GM12878 (cell line): ENCODE results near the gene COL23A1. TPM values are rescaled to one million over a fixed set of nuclear protein-coding genes. Genes with fewer than 3 reads are reported as not detected.

Experiments
- ATAC-seq: fragments of 200-7000 bp; cut with Tn5 transposase; 3 replicates; pipeline ENCODE4 v1.9.1; 2020; ENCODE audit warnings: mild to moderate bottlenecking, moderate library complexity
- BruUV-seq: library from RNA; stranded (reverse); fragments of 400-500 nt; replicated peaks from 2 replicates; lab custom pipeline; 2021; lab: Mats Ljungman, UMichigan
- CTCF ChIA-PET: fragments of 300-600 bp; sonication (Branson Sonifier 250); formaldehyde crosslinking; extraction: SDS; loops from one replicate; lab custom pipeline; 2021; ENCODE audit warnings: inconsistent platforms; lab: Yijun Ruan, JAX
- POLR2A ChIA-PET: fragments of 350-600 bp; formaldehyde crosslinking; extraction: SDS; loops from one replicate; lab custom pipeline; 2021; ENCODE audit warnings: inconsistent platforms; lab: Charles Lee
- RAD21 ChIA-PET: fragments of 300-600 bp; sonication (Branson Sonifier 250); formaldehyde crosslinking; loops from one replicate; lab custom pipeline; 2023; ENCODE audit warnings: antibody characterized with exemption; ENCODE audit not compliant: unreplicated experiment; lab: Charles Lee
- SMC1A ChIA-PET: fragments of 300-600 bp; sonication (Branson Sonifier 250); formaldehyde crosslinking; loops from one replicate; lab custom pipeline; 2023; ENCODE audit not compliant: unreplicated experiment, uncharacterized antibody; lab: Charles Lee
- DNase-seq: peaks from one replicate; pipeline ENCODE4 v3.0.0-alpha.2; 2011; ENCODE audit warnings: low read depth, low spot score
- FAIRE-seq: peaks from 3 replicates; lab custom pipeline; 2011; peaks lifted over from hg19 to GRCh38; lab: Jason Lieb, UNC
- H2AFZ ChIP-seq: 2 replicates; pipeline ENCODE4 v1.6.0; 2011; ENCODE audit warnings: low read depth, low read length, control low read depth; ENCODE audit not compliant: control insufficient read depth
- H3K27ac ChIP-seq: 2 replicates; pipeline ENCODE4 v1.5.1; 2011; ENCODE audit warnings: control low read depth; ENCODE audit not compliant: control insufficient read depth, insufficient read depth
- H3K27me3 ChIP-seq, 2 experiments: replicated peaks in 1 of 2; 2 replicates each; pipeline versions ENCODE4 v1.6.0 to v1.6.1; 2011; ENCODE audit warnings: low read length in 1 of 2; ENCODE audit not compliant: control insufficient read depth in 2 of 2, insufficient read depth in 2 of 2
- H3K36me3 ChIP-seq, 2 experiments: 2 replicates each; pipeline ENCODE4 v1.5.1; 2011; ENCODE audit warnings: low read length in 1 of 2; ENCODE audit not compliant: control insufficient read depth in 2 of 2, insufficient read depth in 2 of 2
- H3K4me1 ChIP-seq: 2 replicates; pipeline ENCODE4 v1.6.1; 2011; ENCODE audit warnings: mild to moderate bottlenecking, low read length, moderate library complexity, mixed read lengths; ENCODE audit not compliant: control insufficient read depth, insufficient read depth
- H3K4me2 ChIP-seq: 2 replicates; pipeline ENCODE4 v1.6.0; 2011; ENCODE audit warnings: control low read depth; ENCODE audit not compliant: control insufficient read depth, insufficient read depth
- H3K4me3 ChIP-seq: fragments of 200-600 bp; sonication (generic); 2 replicates; pipeline ENCODE4 v1.5.1; 2016
- H3K79me2 ChIP-seq: 2 replicates; pipeline ENCODE4 v1.6.0; 2011; ENCODE audit warnings: low read length; ENCODE audit not compliant: control insufficient read depth, insufficient read depth
- H3K9ac ChIP-seq: 2 replicates; pipeline ENCODE4 v1.8.0; 2011; ENCODE audit warnings: low read length, control low read depth, mixed read lengths; ENCODE audit not compliant: control insufficient read depth, insufficient read depth
- H3K9me3 ChIP-seq: replicated peaks from 3 replicates; pipeline ENCODE4 v1.5.1; 2011; ENCODE audit warnings: mild to moderate bottlenecking, low read length; ENCODE audit not compliant: control insufficient read depth, insufficient read depth
- H4K20me1 ChIP-seq: 2 replicates; pipeline ENCODE4 v1.6.0; 2011; ENCODE audit not compliant: control insufficient read depth, insufficient read depth
- ATF2 ChIP-seq: IDR thresholded peaks from 2 replicates; pipeline ENCODE4 v1.6.1; 2012; ENCODE audit warnings: low read length, inconsistent platforms
- ATF7 ChIP-seq: fragments of 450-650 bp; IDR thresholded peaks from 2 replicates; pipeline ENCODE4 v1.6.1; 2016; ENCODE audit warnings: low read depth, mild to moderate bottlenecking
- BCL11A ChIP-seq: IDR thresholded peaks from 2 replicates; pipeline ENCODE4 v1.6.1; 2011; ENCODE audit warnings: low read depth, low read length
- BCL3 ChIP-seq: IDR thresholded peaks from 2 replicates; pipeline ENCODE4 v1.6.1; 2011; ENCODE audit warnings: borderline replicate concordance, low read depth, mild to moderate bottlenecking, moderate library complexity, low read length; ENCODE audit not compliant: insufficient read depth, poor library complexity, severe bottlenecking
- BCLAF1 ChIP-seq: fragments of 450-650 bp; IDR thresholded peaks from 2 replicates; pipeline ENCODE4 v1.6.1; 2017; ENCODE audit warnings: antibody characterized with exemption, mild to moderate bottlenecking, moderate library complexity
- BMI1 ChIP-seq: fragments of 450-650 bp; IDR thresholded peaks from 2 replicates; pipeline ENCODE4 v1.6.1; 2016; ENCODE audit warnings: mild to moderate bottlenecking, moderate library complexity, borderline replicate concordance
- ESRRA ChIP-seq: IDR thresholded peaks from 2 replicates; pipeline ENCODE4 v1.6.1; 2012; ENCODE audit warnings: mild to moderate bottlenecking, low read length, improper control_type of control experiment
- ETV6 ChIP-seq, 2 experiments: fragments of 450-650 bp in 1 of 2; IDR thresholded peaks in 1 of 2; conservative IDR thresholded peaks in 1 of 2; 2 replicates each; pipeline ENCODE4 v1.6.1; 2014; ENCODE audit warnings: antibody characterized with exemption in 1 of 2, borderline replicate concordance in 1 of 2, low read depth in 1 of 2, mild to moderate bottlenecking in 1 of 2, moderate library complexity in 1 of 2
- PML ChIP-seq: IDR thresholded peaks from 2 replicates; pipeline ENCODE4 v1.6.1; 2012; ENCODE audit warnings: low read length, inconsistent platforms
- SIX5 ChIP-seq: IDR thresholded peaks from 2 replicates; pipeline ENCODE4 v1.6.1; 2011; ENCODE audit warnings: mild to moderate bottlenecking, low read depth, low read length, moderate library complexity; ENCODE audit not compliant: severe bottlenecking
- SMAD5 ChIP-seq: IDR thresholded peaks from 2 replicates; pipeline ENCODE4 v1.6.1; 2016; ENCODE audit warnings: antibody characterized with exemption, low read depth
- SRF ChIP-seq, 2 experiments: IDR thresholded peaks; 2 replicates each; pipeline ENCODE4 v1.6.1; 2011; ENCODE audit warnings: low read depth in 2 of 2, low read length in 2 of 2, mild to moderate bottlenecking in 1 of 2, moderate library complexity in 1 of 2
- STAT3 ChIP-seq: IDR thresholded peaks from 2 replicates; pipeline ENCODE4 v1.6.1; 2011; ENCODE audit warnings: low read depth, low read length, improper control_type of control experiment
- TBL1XR1 ChIP-seq: IDR thresholded peaks from 2 replicates; pipeline ENCODE4 v1.6.1; 2012; ENCODE audit warnings: low read depth, low read length, improper control_type of control experiment
- TCF3 ChIP-seq: IDR thresholded peaks from 2 replicates; pipeline ENCODE4 v1.6.1; 2012; ENCODE audit warnings: low read depth, mild to moderate bottlenecking, low read length, borderline replicate concordance; ENCODE audit not compliant: insufficient read depth
- ZSCAN29 ChIP-seq: fragments of 450-650 bp; IDR thresholded peaks from 2 replicates; pipeline ENCODE4 v1.6.1; 2017; ENCODE audit warnings: mild to moderate bottlenecking, moderate library complexity
- WGBS: methylation state at CpG from one replicate; pipeline ENCODE4 v1.1.6; 2016; ENCODE audit warnings: low lambda C conversion rate; ENCODE audit not compliant: insufficient replicate concordance, insufficient coverage; ENCODE audit errors: missing lambda C conversion rate; 5-methylcytosine and 5-hydroxymethylcytosine counted together
- in situ Hi-C: fragments of 300-500 bp; cut with MboI; formaldehyde crosslinking; loops from 9 replicates; pipeline ENCODE4 v1.14.3; 2018; ENCODE audit warnings: mixed read lengths
- intact Hi-C: fragments of 100-400 bp; cut with micrococcal nuclease; formaldehyde crosslinking; loops from one replicate; pipeline ENCODE4 v1.14.2; 2022; ENCODE audit not compliant: unreplicated experiment
- polyA plus RNA-seq, 11 experiments: library from polyadenylated mRNA; depleted of rRNA in 4 of 11; unstranded in 6 of 11; stranded (reverse) in 5 of 11; fragments of >200 nt; fragmentation: Nextera tagmentation in 4 of 11; fragmentation: Illumina TruSeq in 1 of 11; extraction: Ambion mirVana in 4 of 11; extraction: Trizol in 1 of 11; gene quantifications; 1 replicate in 1 of 11; 2 replicates in 10 of 11; pipeline versions ENCODE4 v1.2.1 to v1.2.3, GENCODE V29; 2011 to 2016; ENCODE audit warnings: inconsistent platforms in 2 of 11, missing spikeins in 2 of 11, low read depth in 1 of 11
- total RNA-seq, 4 experiments: library from RNA; depleted of rRNA in 3 of 4; stranded (reverse); fragments of >200 nt in 3 of 4; fragmentation: Illumina TruSeq in 1 of 4; extraction: Trizol in 1 of 4; gene quantifications; 2 replicates each; pipeline versions ENCODE4 v1.2.1 to v1.2.3, GENCODE V29; 2013 to 2021

The COL23A1 gene
- total and polyA plus RNA-seq, 10 of the 15 experiments (the other 5 are each of a cell fraction or from before 2014, with no cell fraction given) = 0.03 to 0.83 (median 0.09) TPM; not detected in 5

- no peak for ATAC-seq
- WGBS = 33% methylated on average over 4 of the region's 4 CpGs
- peaks cover 4% of the 10 kb centered on the region; the same call in 2 of the 3 replicates for H3K9me3 ChIP-seq
- in situ Hi-C loops = no loop called here
- TF ChIP-seq STAT3 = no peak
- TF ChIP-seq ETV6 (conservative IDR thresholded peaks at IDR 0.05 in 1 of 2, IDR thresholded peaks at IDR 0.05 in 1 of 2; ENCODE audit: borderline replicate concordance in 1 of 2, low read depth in 1 of 2) = no peak
- TF ChIP-seq BCL11A = no peak
- no peak for TF ChIP-seq ATF7
- no peak for TF ChIP-seq ATF2
- TF ChIP-seq ZSCAN29 = no peak
- TF ChIP-seq TBL1XR1 = no peak
- no peak for TF ChIP-seq BCLAF1
- no peak for TF ChIP-seq SIX5
- TF ChIP-seq ESRRA = no peak
- TF ChIP-seq SRF (IDR thresholded peaks at IDR 0.05; ENCODE audit: low read depth in 2 of 2, low read length in 2 of 2) = no peak
- TF ChIP-seq BMI1 = no peak
- TF ChIP-seq PML = no peak
- no peak for TF ChIP-seq TCF3
- no peak for TF ChIP-seq BCL3
- TF ChIP-seq SMAD5 = no peak
- TF ChIP-seq, all 136 proteins: peak for 0
- no peak overlapping the region for H3K4me2 ChIP-seq
- DNase-seq (no peak), FAIRE-seq (no peak)
- no peaks in the 10 kb centered on the region for H3K27me3 ChIP-seq
- no peak overlapping the region for H2AFZ ChIP-seq
- SMC1A ChIA-PET = no interaction called here
- no peaks in the 10 kb centered on the region for H4K20me1 ChIP-seq
- intact Hi-C loops = loop anchor here (5.0 to 10.0 kb wide), 4 partner anchors 40 to 452 kb away; partner anchors contain the start of gene ZNF354A
- H3K4me3 ChIP-seq = no peak overlapping the region
- no peak overlapping the region for H3K9ac ChIP-seq
- BruUV-seq = no TSS peak
- CTCF ChIA-PET = interaction anchor here (0.7 to 2.9 kb wide), 2 partner anchors 10 to 269 kb away, joined by 4 to 15 read pairs; no protein-coding TSS in a partner anchor
- RAD21 ChIA-PET = no interaction called here
- no peaks in the 10 kb centered on the region for H3K79me2 ChIP-seq
- H3K4me1 ChIP-seq = no peaks in the 10 kb centered on the region
- POLR2A ChIA-PET = interaction anchor here (0.5 kb wide), 1 partner anchor 879 kb away, joined by 3 read pairs; no protein-coding TSS in a partner anchor
- H3K36me3 ChIP-seq = no peaks in the 10 kb centered on the region
- H3K27ac ChIP-seq = no peak overlapping the region
These were observed 307.8 kb downstream of the COL23A1 start for GRCh38 chr5:178282391-178282790.
